Body of pancreas (tissue), 4 donors: Measurements from ENCODE around the gene SYNE3.

Experiments
- CTCF ChIP-seq, 7 experiments: fragments of 450-650 bp in 4 of 7; fragments of 200-600 bp in 3 of 7; sonication (generic) in 3 of 7; IDR thresholded peaks; one replicate each; pipeline ENCODE4 v1.5.1; 2016 to 2019; ENCODE audit warnings: antibody characterized with exemption in 7 of 7
- POLR2A ChIP-seq, 3 donors: fragments of 450-650 bp; IDR thresholded peaks; one replicate each; pipeline ENCODE4 v1.6.1; 2016; ENCODE audit warnings: antibody characterized with exemption in 3 of 3, mild to moderate bottlenecking in 2 of 3

GRCh38 chr14:95548328-95548929 lies 32.0 kb upstream of the SYNE3 start:
- TF ChIP-seq CTCF (IDR thresholded peaks at IDR 0.05) (no peak), POLR2A (IDR thresholded peaks at IDR 0.05) (no peak)
